Measurements from ENCODE around the gene NADSYN1.
"Not testable (repeated sequence)": the region's sequence is repeated elsewhere in the genome, so short reads cannot be mapped to it uniquely, and the experiment has no call there.

The NADSYN1 gene

GRCh38 chr11:71525188-71525937 is 72.4 kb downstream of the NADSYN1 start:
- ATAC-seq (replicated peaks; ENCODE audit: extremely low read depth, poor library complexity, severe bottlenecking) = no peak
- peaks cover 27% of the 10 kb centered on the region for H3K27me3 Mint-ChIP-seq
- H3K4me3 Mint-ChIP-seq = no peak overlapping the region
- H3K36me3 Mint-ChIP-seq (ENCODE audit: insufficient read depth) = no peaks in the 10 kb centered on the region
- H3K4me1 Mint-ChIP-seq = no peaks in the 10 kb centered on the region
- no peak for DNase-seq (ENCODE audit: low spot score in 2 of 2)
- no peak overlapping the region for H3K27ac Mint-ChIP-seq (ENCODE audit: low read depth)
- peaks cover 9% of the 10 kb centered on the region for H3K9me3 Mint-ChIP-seq

DNA sequence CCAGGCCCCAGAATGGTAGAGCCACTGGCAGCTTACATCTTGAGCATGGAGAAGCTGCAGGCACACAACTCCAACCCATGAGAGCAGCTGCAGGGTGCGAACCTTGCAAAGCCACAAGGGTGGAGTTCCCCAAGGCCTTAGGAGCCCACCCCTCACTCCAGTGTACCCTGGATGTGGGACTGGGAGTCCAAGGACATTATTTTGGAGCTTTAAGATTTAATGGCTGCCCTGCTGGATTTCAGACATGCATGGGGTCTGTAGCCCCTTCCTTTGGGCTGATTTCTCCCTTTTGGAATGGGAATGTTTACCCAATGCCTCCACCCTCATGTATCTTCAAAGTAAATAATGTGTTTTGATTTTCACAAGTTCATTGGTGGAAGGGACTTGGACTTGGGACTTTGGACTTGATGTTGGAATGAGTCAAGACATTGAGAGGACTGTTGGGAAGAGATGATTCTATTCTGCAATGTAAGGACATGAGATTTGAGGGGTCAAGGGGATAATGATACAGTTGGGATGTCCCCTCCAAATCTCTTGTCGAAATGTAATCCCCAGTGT is 73.0 kb downstream of the NADSYN1 start:
- no peak for DNase-seq (ENCODE audit: low spot score in 2 of 2)
- H3K27me3 Mint-ChIP-seq = peaks cover 27% of the 10 kb centered on the region
- no peak overlapping the region for H3K4me3 Mint-ChIP-seq
- H3K27ac Mint-ChIP-seq (ENCODE audit: low read depth) = no peak overlapping the region
- no peaks in the 10 kb centered on the region for H3K36me3 Mint-ChIP-seq (ENCODE audit: insufficient read depth)
- ATAC-seq (replicated peaks; ENCODE audit: extremely low read depth, poor library complexity, severe bottlenecking) = no peak
- H3K4me1 Mint-ChIP-seq = no peaks in the 10 kb centered on the region
- H3K9me3 Mint-ChIP-seq = peaks cover 7% of the 10 kb centered on the region

DNA sequence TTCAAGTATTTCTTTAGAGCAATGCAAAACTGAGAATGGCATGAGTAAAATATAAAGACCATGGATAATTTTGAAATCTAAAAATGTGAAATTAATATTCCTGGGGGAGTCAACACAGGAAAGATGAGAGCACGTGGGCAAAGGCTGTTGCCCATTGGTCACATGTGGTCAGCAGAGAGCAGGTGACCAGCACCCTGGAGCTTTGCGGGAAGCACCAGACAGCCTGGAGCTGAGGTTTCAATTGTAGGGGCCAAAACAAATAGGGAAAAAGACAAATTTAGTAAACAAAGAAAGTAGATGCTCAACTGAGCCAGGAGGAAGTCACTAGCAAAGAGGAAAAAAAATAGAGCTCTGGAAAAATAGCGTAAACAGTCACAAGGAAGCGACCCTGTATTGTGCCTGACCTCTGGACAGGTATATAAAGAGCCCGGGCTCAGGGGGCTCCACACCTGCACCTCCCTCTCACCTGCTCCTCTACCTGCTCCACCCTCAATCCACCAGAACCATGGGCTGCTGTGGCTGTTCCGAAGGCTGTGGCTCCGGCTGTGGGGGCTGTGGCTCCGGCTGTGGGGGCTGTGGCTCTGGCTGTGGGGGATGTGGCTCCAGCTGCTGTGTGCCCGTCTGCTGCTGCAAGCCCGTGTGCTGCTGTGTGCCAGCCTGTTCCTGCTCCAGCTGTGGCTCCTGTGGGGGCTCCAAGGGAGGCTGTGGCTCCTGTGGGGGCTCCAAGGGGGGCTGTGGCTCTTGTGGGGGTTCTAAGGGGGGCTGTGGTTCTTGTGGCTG is 74.0 kb downstream of the NADSYN1 start, which contains the start of gene KRTAP5-7:
KRTAP5-7 (plus strand) TSS at position 472 of the 780 bp plus-strand sequence; CDS start at position 506, 34 bp downstream.
- not testable (repeated sequence) for H3K4me1 Mint-ChIP-seq; H3K27ac Mint-ChIP-seq (ENCODE audit: low read depth); H3K36me3 Mint-ChIP-seq (ENCODE audit: insufficient read depth); H3K9me3 Mint-ChIP-seq; DNase-seq (ENCODE audit: low spot score in 2 of 2); H3K4me3 Mint-ChIP-seq; ATAC-seq (replicated peaks; ENCODE audit: extremely low read depth, poor library complexity, severe bottlenecking)
- H3K27me3 Mint-ChIP-seq = peaks cover 27% of the 10 kb centered on the region

- ATAC-seq (replicated peaks; ENCODE audit: extremely low read depth, poor library complexity, severe bottlenecking) = no peak
- peaks cover 27% of the 10 kb centered on the region for H3K27me3 Mint-ChIP-seq
- no peaks in the 10 kb centered on the region for H3K4me1 Mint-ChIP-seq
- no peak overlapping the region for H3K4me3 Mint-ChIP-seq
- no peak overlapping the region for H3K27ac Mint-ChIP-seq (ENCODE audit: low read depth)
- H3K36me3 Mint-ChIP-seq (ENCODE audit: insufficient read depth) = no peaks in the 10 kb centered on the region
- no peak for DNase-seq (ENCODE audit: low spot score in 2 of 2)
- H3K9me3 Mint-ChIP-seq = no peaks in the 10 kb centered on the region
Measured at GRCh38 chr11:71527576-71528210, 74.7 kb downstream of the NADSYN1 start.

DNA sequence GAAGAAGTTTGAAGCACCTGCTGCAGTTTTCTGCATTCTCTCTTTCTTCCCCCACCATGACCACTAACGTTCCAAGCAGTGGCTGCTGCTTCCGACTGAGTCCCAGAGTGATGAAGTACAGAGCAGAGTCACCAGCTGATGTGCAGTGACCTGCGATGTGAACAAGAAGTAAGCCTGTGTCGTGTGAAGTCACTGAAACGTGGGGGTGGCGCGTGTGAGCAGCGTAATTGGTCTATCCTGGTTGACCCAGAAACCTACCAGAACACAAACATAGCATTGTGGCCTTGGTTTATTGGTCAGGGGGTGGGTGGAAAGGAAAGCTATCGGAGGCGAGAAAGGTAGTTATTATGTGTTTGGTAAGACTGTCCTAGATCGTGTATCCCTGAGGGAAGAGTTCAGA is 77.6 kb downstream of the NADSYN1 start:
- no peak for ATAC-seq (replicated peaks; ENCODE audit: extremely low read depth, poor library complexity, severe bottlenecking)
- no peaks in the 10 kb centered on the region for H3K9me3 Mint-ChIP-seq
- DNase-seq (ENCODE audit: low spot score in 2 of 2) = no peak
- no peaks in the 10 kb centered on the region for H3K36me3 Mint-ChIP-seq (ENCODE audit: insufficient read depth)
- H3K27me3 Mint-ChIP-seq = peaks cover 28% of the 10 kb centered on the region
- no peaks in the 10 kb centered on the region for H3K4me1 Mint-ChIP-seq
- H3K27ac Mint-ChIP-seq (ENCODE audit: low read depth) = no peak overlapping the region
- H3K4me3 Mint-ChIP-seq = no peak overlapping the region

- Mint-ChIP-seq H3K9me3 (no peaks in the 10 kb centered on the region), H3K4me3 (no peak overlapping the region), H3K36me3 (ENCODE audit: insufficient read depth) (no peaks in the 10 kb centered on the region), H3K4me1 (no peaks in the 10 kb centered on the region), H3K27ac (ENCODE audit: low read depth) (no peak overlapping the region), H3K27me3 (peaks cover 32% of the 10 kb centered on the region)
- DNase-seq (ENCODE audit: low spot score in 2 of 2) = no peak
- ATAC-seq (replicated peaks; ENCODE audit: extremely low read depth, poor library complexity, severe bottlenecking) = no peak
Measured at GRCh38 chr11:71532036-71532610, 79.1 kb downstream of the NADSYN1 start.

GRCh38 chr11:71534711-71535608 is 82.0 kb downstream of the NADSYN1 start:
- H3K27me3 Mint-ChIP-seq = peaks cover 36% of the 10 kb centered on the region
- H3K9me3 Mint-ChIP-seq; H3K27ac Mint-ChIP-seq (ENCODE audit: low read depth); H3K36me3 Mint-ChIP-seq (ENCODE audit: insufficient read depth); H3K4me3 Mint-ChIP-seq; ATAC-seq (replicated peaks; ENCODE audit: extremely low read depth, poor library complexity, severe bottlenecking); H3K4me1 Mint-ChIP-seq; DNase-seq (ENCODE audit: low spot score in 2 of 2): not testable (repeated sequence)

DNA sequence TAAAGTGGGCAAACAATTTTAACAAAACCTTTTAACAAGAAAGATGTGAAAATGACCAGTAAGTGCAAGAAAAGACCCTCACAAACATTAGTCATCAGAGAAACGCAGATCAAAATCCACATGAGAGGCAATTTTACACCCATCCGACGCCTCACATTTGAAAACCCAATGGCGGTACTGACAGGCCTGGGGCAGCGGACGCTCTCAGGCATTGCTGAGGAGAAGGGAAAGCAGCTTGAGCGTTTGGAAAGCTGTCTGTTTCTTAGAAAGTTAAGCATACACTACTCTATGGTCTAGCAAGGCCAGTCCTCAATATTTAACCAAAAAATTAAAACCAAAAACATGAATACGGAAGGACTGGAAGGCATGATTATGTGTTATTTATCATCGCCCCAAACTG is 82.8 kb downstream of the NADSYN1 start:
- Mint-ChIP-seq H3K36me3 (ENCODE audit: insufficient read depth) (no peaks in the 10 kb centered on the region), H3K4me1 (no peaks in the 10 kb centered on the region), H3K27me3 (peaks cover 42% of the 10 kb centered on the region), H3K9me3 (peaks cover 4% of the 10 kb centered on the region), H3K4me3 (no peak overlapping the region), H3K27ac (ENCODE audit: low read depth) (no peak overlapping the region)
- ATAC-seq (replicated peaks; ENCODE audit: extremely low read depth, poor library complexity, severe bottlenecking) (no peak), DNase-seq (ENCODE audit: low spot score in 2 of 2) (no peak)

DNA sequence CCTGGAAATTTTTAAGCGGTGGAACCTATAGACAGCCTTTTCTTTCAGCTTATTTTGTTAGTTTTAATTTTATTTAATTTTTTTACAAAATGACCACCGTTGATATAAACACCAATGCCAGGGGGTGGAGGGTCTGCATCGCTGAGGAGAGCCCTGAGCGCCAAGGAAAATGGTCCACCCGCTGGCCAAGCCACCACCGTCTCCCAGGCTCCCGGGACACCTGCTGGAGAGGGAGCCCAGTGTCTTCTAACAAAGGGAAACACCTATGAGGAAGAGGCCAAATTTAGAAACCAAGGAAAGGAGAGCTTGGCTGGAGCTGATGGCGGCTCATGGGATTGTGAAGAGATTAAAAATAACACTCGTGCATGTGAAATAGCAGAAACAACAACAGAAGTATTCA is 84.5 kb downstream of the NADSYN1 start:
- Mint-ChIP-seq H3K36me3 (ENCODE audit: insufficient read depth) (no peaks in the 10 kb centered on the region), H3K4me3 (no peak overlapping the region), H3K4me1 (no peaks in the 10 kb centered on the region), H3K27ac (ENCODE audit: low read depth) (no peak overlapping the region), H3K27me3 (peaks cover 60% of the 10 kb centered on the region), H3K9me3 (peaks cover 11% of the 10 kb centered on the region)
- ATAC-seq (replicated peaks; ENCODE audit: extremely low read depth, poor library complexity, severe bottlenecking) = no peak
- DNase-seq (ENCODE audit: low spot score in 2 of 2) = no peak

- Mint-ChIP-seq H3K27me3 (peaks cover 65% of the 10 kb centered on the region), H3K9me3 (peaks cover 11% of the 10 kb centered on the region)
- not testable (repeated sequence) for H3K27ac Mint-ChIP-seq (ENCODE audit: low read depth); ATAC-seq (replicated peaks; ENCODE audit: extremely low read depth, poor library complexity, severe bottlenecking); H3K4me3 Mint-ChIP-seq; H3K36me3 Mint-ChIP-seq (ENCODE audit: insufficient read depth); DNase-seq (ENCODE audit: low spot score in 2 of 2); H3K4me1 Mint-ChIP-seq
Measured at GRCh38 chr11:71537977-71538665, 85.1 kb downstream of the NADSYN1 start, which contains the start of gene KRTAP5-8. TSS of gene KRTAP5-8 (plus strand) at chr11:71538025. CDS start at chr11:71538056, 31 bp downstream.

GRCh38 chr11:71538666-71538990 is 85.6 kb downstream of the NADSYN1 start:
- Mint-ChIP-seq H3K4me1 (peaks cover 7% of the 10 kb centered on the region), H3K9me3 (peaks cover 11% of the 10 kb centered on the region), H3K27ac (ENCODE audit: low read depth) (no peak overlapping the region), H3K36me3 (ENCODE audit: insufficient read depth) (peaks cover 2% of the 10 kb centered on the region), H3K27me3 (peaks cover 68% of the 10 kb centered on the region), H3K4me3 (no peak overlapping the region)
- ATAC-seq (replicated peaks; ENCODE audit: extremely low read depth, poor library complexity, severe bottlenecking) = no peak
- no peak for DNase-seq (ENCODE audit: low spot score in 2 of 2)
